Astrocyte (in vitro differentiated cells and primary cell): Measurements from ENCODE around the gene HMOX1.

Experiments
- CTCF ChIP-seq: IDR thresholded peaks from 2 replicates; pipeline ENCODE4 v1.5.1; 2011; ENCODE audit warnings: low read depth, mild to moderate bottlenecking, inconsistent platforms, low read length, moderate library complexity; ENCODE audit not compliant: insufficient read depth
- EZH2 ChIP-seq: IDR thresholded peaks from 2 replicates; pipeline ENCODE4 v1.6.1; 2012; ENCODE audit warnings: mild to moderate bottlenecking, low read length, inconsistent platforms; ENCODE audit not compliant: insufficient read depth

- TF ChIP-seq CTCF = no peak
- no peak for TF ChIP-seq EZH2
Observed at GRCh38 chr22:35403356-35403755, 22.5 kb downstream of the HMOX1 start.
